H7 (cell line): ENCODE data around the gene STRIP2. TPM values are rescaled to one million over a fixed set of nuclear protein-coding genes. Genes with fewer than 3 reads are reported as not detected.
"Not testable (repeated sequence)": the region's sequence is repeated elsewhere in the genome, so short reads cannot be mapped to it uniquely, and the experiment has no call there.

ENCODE experiments used
- DNase-seq: peaks from one replicate; pipeline ENCODE4 v3.0.0; 2012
- H3K27me3 ChIP-seq: 2 replicates; pipeline ENCODE4 v1.6.0; 2011; ENCODE audit warnings: mild to moderate bottlenecking, low read length; ENCODE audit not compliant: control insufficient read depth, insufficient read depth
- H3K36me3 ChIP-seq: replicated peaks from 2 replicates; pipeline ENCODE4 v1.5.1; 2011; ENCODE audit warnings: low read length; ENCODE audit not compliant: control insufficient read depth, insufficient read depth
- H3K4me3 ChIP-seq: 2 replicates; pipeline ENCODE4 v1.5.1; 2011; ENCODE audit warnings: low read depth, mild to moderate bottlenecking, control low read depth, low read length, moderate library complexity; ENCODE audit not compliant: insufficient read depth
- total RNA-seq: library from RNA; depleted of rRNA; stranded (reverse); fragments of >200 nt; shearing (Covaris generic); gene quantifications from 2 replicates; pipeline ENCODE4 v1.2.3, GENCODE V29; 2014

The STRIP2 gene
- total RNA-seq, 1 experiment from 2014 or later, result 5.1 TPM

GRCh38 chr7:129476398-129476797, 42.2 kb downstream of the STRIP2 start:
- not testable (repeated sequence) for DNase-seq, H3K27me3 ChIP-seq, H3K4me3 ChIP-seq, H3K36me3 ChIP-seq

DNA sequence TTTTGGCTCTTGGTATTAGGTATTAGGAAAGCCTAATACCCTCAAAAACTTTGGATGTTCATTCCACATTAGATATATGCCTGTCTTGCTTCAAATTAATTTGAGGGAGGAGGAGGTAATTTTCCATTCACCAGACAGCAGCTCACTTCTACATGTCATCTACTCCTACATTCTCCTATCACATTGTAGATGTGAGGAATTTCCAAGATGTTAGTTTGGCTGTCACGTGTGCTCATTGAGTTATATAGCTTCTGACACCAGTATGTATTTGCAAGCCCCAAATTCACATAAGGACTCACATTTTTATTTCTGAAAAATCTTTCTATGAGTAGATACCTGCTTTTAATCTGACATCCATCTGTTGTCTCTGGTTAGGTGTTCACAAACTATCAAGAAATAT, 45.6 kb downstream of the STRIP2 start:
- DNase-seq, result no peak
- Histone ChIP-seq H3K27me3 (no peaks in the 10 kb centered on the region), H3K36me3 (peaks cover 1% of the 10 kb centered on the region; the same call in 1 of the 2 replicates), H3K4me3 (no peak overlapping the region)

- Histone ChIP-seq H3K27me3 (no peaks in the 10 kb centered on the region), H3K36me3 (peaks cover 1% of the 10 kb centered on the region; the same call in 1 of the 2 replicates), H3K4me3 (no peak overlapping the region)
- DNase-seq, result no peak
Observed at GRCh38 chr7:129480674-129481363, 46.6 kb downstream of the STRIP2 start.

GRCh38 chr7:129481376-129481775, 47.1 kb downstream of the STRIP2 start:
- H3K4me3 ChIP-seq, H3K36me3 ChIP-seq, DNase-seq, H3K27me3 ChIP-seq: not testable (repeated sequence)

GRCh38 chr7:129482781-129483180, 48.5 kb downstream of the STRIP2 start:
- Histone ChIP-seq H3K36me3 (peaks cover 1% of the 10 kb centered on the region; the same call in 1 of the 2 replicates), H3K27me3 (no peaks in the 10 kb centered on the region), H3K4me3 (no peak overlapping the region)
- no peak for DNase-seq

- DNase-seq, result no peak
- H3K27me3 ChIP-seq, result no peaks in the 10 kb centered on the region
- no peaks in the 10 kb centered on the region for H3K36me3 ChIP-seq
- H3K4me3 ChIP-seq, result no peak overlapping the region
Observed at GRCh38 chr7:129489491-129489890, 55.3 kb downstream of the STRIP2 start.

GRCh38 chr7:129492391-129492790, 58.2 kb downstream of the STRIP2 start:
- H3K4me3 ChIP-seq, result no peak overlapping the region
- H3K27me3 ChIP-seq, result no peaks in the 10 kb centered on the region
- no peak for DNase-seq
- no peaks in the 10 kb centered on the region for H3K36me3 ChIP-seq

DNA sequence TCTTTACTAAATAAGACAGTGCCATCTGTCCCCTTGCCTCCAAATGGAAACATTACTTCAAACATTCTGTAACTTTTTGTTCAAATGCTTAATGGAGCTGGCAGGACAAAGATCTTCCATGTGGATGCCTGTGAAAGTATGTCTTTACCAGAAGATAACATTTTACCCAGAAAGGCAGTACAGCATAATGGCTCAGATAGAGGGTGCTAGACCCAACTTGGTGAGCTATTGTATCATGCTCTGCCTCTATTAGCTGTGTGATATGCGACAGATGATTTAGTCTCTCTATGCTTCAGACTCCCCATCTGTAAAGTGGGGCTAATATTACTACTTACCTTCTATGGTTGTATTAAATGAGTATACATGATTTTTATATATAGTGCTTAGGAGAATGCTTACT, 59.3 kb downstream of the STRIP2 start:
- Histone ChIP-seq H3K36me3 (no peaks in the 10 kb centered on the region), H3K4me3 (no peak overlapping the region), H3K27me3 (no peaks in the 10 kb centered on the region)
- no peak for DNase-seq

- H3K27me3 ChIP-seq, result no peaks in the 10 kb centered on the region
- H3K4me3 ChIP-seq, result no peak overlapping the region
- DNase-seq, result no peak
- H3K36me3 ChIP-seq, result no peaks in the 10 kb centered on the region
Observed at GRCh38 chr7:129494041-129494440, 59.8 kb downstream of the STRIP2 start.

- no peak for DNase-seq
- H3K27me3 ChIP-seq, result peaks cover 1% of the 10 kb centered on the region
- no peak overlapping the region for H3K4me3 ChIP-seq
- H3K36me3 ChIP-seq, result no peaks in the 10 kb centered on the region
Observed at GRCh38 chr7:129495987-129496386, 61.8 kb downstream of the STRIP2 start.

GRCh38 chr7:129496653-129497052, 62.4 kb downstream of the STRIP2 start:
- Histone ChIP-seq H3K27me3 (peaks cover 8% of the 10 kb centered on the region), H3K4me3 (no peak overlapping the region), H3K36me3 (no peaks in the 10 kb centered on the region)
- DNase-seq, result no peak

GRCh38 chr7:129497156-129497555, 62.9 kb downstream of the STRIP2 start:
- no peak for DNase-seq
- no peak overlapping the region for H3K4me3 ChIP-seq
- H3K36me3 ChIP-seq, result no peaks in the 10 kb centered on the region
- peaks cover 12% of the 10 kb centered on the region for H3K27me3 ChIP-seq

GRCh38 chr7:129498021-129498420, 63.8 kb downstream of the STRIP2 start:
- H3K27me3 ChIP-seq, result peaks cover 20% of the 10 kb centered on the region
- no peak for DNase-seq
- no peaks in the 10 kb centered on the region for H3K36me3 ChIP-seq
- no peak overlapping the region for H3K4me3 ChIP-seq

DNA sequence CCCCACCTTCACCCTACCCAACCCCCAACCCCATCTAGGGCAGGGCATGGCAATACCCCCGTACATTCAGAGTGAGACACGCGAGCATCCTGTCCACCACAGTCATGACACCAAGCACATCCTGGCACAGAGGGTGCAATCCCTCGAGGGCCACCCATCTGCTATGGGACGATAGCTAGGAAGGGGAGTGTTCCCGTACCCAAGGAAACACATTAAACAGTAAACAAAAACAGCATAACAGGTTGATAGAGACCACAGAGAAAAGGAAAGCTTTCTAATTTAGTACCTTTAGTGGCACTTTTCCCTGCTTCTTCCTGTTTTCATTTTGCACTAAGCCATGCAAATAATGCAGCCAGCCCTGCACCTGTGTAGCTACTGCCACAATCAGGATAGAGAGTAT, 65.8 kb downstream of the STRIP2 start:
- no peak for DNase-seq
- Histone ChIP-seq H3K4me3 (no peak overlapping the region), H3K27me3 (peaks cover 28% of the 10 kb centered on the region), H3K36me3 (no peaks in the 10 kb centered on the region)

GRCh38 chr7:129501760-129502707, 67.8 kb downstream of the STRIP2 start, which contains the start of gene SMKR1:
Gene SMKR1, plus strand, starts transcription at chr7:129502531. Its CDS starts 294 bp downstream, at chr7:129502825.
- Histone ChIP-seq H3K36me3 (no peaks in the 10 kb centered on the region), H3K4me3 (peak within 1 kb of the TSS; percentile 52), H3K27me3 (peaks cover 28% of the 10 kb centered on the region)
- DNase-seq, result peak; percentile 93
